ENCODE measurements around the gene ATP6V0E2.
"Not testable (repeated sequence)": the region's sequence is repeated elsewhere in the genome, so short reads cannot be mapped to it uniquely, and the experiment has no call there.

Gene ATP6V0E2

DNA sequence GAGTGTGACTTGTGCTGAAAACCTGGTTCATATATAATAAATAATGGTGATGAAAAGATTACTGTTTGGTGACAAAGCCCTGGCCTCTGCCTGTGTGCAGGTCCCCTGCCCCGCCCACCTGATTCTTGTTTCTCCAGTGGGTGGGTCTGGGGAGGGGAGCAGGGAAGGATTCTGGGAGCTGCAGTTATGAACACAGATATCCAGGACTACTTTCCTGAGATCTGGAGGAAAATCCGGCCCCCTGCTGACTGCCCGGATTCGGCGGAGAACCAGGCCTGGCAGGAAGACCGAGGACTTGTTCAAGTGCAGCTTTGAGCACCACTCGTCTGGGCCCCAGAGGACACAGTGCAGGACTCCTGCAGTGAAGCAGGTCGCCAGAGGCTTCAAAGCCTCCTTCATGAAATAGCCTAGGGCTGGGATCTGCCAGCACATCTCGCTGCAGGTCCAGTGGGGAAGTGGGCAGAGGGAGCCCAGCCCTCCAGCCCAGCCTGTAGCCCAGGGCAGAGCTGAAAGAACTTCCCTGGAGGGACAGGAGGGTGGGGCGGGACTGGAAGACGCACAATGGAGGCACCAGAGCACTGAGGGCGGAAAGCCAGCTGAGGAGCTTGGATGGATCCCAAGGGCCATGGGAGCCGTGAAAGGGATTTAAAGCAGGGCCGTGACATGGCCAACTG, 7.0 kb downstream of the ATP6V0E2 start:
- no peak for DNase-seq

DNA sequence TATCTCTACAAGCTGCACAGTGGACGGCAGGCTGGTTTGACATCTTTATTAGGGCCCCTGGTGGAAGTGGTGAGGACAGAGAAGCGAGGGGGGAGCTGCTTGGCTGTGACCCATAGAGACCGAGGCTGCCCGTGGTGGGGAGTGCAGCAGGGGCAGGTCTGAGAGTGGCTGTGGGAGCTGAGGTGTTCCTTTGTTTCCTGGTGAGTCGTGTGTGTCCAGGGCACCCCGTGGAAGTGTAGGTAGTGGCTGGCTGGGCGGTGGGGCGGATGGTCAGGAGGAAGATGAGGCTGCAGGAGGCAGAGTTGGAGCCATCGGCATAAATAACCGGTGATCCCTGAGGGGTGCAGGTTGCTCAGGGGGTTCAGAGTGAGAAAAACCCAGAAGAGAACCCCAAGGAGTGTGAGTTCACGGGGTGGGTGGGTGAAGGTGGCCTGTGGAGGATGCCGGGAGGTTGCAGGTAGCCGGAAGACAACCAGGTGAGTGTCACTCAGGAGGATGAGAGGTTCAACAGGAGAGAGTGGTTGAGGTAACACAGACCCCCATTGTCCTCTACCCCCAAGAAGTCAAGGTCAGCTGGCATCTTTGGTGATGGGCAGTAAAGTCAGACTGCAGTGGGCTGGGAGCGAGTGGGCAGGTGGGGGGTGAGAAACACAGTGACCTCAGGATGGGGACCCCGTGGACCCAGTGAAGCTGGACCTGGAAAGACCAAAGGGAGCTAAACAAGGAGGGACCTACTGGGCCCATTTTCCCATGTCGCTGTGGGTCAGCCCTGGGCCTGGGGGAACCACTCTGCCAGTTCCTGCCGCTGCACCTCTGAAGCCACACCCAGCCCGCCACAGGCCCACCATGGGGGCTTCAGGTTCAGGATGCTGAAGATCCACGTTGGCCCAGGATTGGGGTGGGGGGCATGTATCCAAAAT, 7.8 kb downstream of the ATP6V0E2 start:
- DNase-seq: no peak

DNA sequence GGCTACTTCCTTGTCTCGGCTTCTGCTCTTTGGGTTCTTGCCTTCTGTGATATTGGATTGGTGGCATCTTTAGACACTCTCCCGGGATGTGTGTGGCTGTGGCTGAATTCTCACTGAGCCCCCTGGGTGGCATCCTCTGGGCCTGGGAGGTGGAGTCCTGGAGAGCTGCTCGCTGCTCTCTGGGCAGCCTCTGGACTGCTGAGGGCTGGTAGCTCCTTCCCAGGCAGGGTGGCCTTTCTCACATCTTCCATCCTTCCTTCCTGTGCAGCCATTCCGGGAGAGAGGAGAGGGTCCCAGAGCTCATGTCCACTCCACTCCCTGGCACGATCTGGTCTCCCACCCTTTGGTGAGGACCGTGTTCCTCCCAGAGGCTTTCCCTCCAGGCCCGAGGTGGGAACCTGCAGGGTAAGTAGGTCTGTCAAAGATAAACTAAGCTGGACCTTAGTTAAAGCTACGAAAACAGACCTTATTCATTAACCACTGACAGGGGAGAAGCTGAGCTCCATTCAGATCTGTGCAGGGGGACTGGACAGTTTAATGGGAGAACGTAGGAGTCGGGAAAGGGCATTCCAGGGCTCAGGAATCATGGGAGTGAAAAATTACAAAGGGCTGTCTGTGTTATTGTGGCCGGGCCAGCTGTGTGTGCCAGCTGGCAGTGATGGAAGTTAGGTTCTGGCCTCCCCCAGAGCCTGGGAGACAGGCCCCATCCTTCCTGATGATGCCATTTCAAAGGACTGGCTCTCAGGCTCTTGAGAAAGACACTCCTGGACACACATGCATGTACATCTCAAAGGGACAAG, 8.7 kb downstream of the ATP6V0E2 start:
- DNase-seq: no peak

DNA sequence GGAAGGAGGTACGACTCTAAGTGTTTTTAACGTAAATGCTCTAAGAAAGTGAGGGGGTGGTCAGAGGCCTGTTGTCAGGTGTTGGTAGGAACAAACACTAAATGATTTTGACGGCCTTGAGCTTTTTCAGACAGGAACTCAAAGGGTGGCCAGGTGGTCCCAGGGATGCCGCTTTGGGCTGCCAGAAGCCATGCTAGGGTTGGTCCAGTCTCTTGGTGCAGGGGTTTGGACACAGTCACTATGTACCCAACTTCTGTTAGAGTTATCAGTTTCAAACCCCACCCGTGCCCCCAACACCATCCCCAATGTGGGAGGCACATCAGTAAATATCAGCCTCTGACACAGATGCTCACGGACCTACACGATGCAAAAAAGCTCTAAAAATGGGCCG, 9.3 kb downstream of the ATP6V0E2 start:
- no peak for DNase-seq

DNA sequence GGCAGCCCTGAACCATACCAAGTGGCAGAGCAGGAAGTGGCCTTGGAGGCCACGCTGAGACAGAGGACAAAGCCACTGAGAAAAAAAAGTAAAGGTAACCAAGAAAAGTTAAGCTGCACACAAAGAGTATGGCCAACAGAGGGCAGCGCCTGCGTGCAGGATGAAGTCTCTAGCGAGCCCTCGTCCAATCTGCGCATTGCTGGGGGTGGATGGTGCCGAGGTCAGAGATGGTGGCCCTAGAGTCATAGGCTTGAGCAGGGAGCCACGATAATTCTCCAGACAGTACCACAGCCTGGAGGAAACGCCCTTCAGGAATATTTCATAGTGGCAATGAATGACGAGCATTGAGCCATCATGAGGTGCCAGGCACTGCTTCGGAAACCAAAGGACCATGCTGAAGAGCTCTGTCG, 9.7 kb downstream of the ATP6V0E2 start:
- DNase-seq: no peak

DNA sequence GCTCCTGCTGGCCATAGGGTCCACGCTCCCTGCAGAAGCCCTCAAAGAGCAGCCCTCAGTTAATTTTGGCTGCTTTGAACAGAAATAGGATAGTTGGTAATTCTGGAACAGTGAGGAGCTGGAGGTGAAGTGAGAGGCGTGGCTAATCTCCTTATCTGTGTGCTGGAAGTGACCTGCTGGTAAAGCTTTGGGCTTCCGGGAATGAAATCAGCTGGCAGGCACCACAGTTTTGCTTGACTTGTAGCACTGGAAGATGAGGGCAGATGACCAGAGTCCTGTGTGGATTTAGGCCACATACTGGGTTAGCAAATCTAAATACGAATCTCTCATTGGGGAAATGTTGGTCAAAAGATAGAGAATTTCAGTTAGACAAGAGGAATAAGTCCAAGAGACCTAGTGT, 10.2 kb downstream of the ATP6V0E2 start:
- no peak for DNase-seq

DNA sequence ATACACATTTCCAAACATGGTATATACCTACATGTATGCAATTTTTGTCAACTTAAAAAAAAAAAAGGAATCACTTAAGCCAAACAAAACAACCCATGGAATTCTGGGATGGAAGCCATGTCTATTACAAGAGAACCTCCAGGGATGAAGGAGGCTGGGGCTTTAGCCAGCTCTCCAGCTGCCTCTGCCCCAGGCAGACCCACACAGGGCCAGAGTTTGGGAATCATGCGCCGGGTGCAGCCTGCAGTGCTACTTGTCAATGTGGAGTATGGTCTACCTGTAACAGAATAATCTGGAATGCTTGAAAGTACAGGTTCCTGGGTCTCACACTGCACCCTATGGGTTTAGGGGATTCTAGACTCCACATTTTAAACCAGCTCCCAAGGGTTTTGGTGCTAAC, 10.8 kb downstream of the ATP6V0E2 start:
- no peak for DNase-seq

DNA sequence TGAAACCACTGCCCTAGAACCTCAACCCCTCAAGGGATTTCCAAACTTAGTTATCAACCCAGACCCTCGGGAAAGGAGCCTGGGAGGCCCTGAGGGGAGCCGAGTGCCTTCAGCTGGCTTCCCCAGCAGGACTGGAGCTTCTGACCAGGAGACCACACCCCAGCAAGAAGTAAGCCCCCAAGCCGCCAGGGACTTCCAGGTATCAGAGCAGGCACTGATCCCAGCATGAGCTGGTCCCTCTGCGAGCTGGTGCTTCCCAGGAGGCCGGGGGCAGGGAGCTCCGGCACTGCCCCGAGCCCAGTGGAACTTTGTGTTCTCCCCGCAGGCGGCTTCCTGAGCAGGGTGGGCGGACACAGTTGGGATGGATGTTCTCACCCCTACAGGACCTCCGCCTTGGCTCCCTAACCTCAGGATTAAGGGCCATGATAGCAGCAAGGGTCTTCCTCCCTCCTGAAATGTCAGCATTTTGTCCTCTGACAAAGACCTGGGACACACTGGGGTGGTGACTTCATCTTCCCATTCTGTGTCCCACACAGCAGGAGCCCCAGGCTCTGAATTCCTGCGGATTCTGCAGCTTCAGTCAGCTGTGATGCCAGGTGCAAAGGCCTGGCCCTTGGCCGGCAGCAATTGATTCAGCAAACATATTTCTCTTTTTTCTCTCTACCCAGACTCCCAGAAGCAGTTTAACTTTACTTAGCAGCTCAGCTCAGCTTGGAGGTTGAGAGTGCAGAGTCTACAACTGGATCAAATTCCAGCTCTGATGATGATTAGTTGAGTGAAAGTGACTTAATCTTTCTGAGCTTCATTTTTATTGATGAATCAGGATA, 11.6 kb downstream of the ATP6V0E2 start:
- no peak for DNase-seq

DNA sequence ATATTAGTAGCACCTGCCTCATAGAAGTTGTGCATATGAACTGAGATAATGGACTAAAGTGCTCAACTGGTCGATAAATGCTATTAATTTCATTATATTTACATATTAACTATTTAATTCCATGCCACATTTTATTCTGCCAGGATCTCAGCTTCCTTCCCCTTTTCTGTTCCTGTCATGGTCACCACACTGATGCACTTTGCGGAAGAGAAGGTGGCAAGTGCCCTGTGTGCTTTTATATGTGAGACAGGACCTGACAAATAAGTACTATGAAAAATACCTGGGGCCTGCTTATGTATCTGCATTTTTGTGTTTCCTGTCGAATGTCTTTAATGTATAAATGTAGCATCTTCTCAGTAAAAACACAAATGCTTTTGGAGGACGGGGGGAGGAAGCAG, 12.2 kb downstream of the ATP6V0E2 start:
- DNase-seq: no peak

DNA sequence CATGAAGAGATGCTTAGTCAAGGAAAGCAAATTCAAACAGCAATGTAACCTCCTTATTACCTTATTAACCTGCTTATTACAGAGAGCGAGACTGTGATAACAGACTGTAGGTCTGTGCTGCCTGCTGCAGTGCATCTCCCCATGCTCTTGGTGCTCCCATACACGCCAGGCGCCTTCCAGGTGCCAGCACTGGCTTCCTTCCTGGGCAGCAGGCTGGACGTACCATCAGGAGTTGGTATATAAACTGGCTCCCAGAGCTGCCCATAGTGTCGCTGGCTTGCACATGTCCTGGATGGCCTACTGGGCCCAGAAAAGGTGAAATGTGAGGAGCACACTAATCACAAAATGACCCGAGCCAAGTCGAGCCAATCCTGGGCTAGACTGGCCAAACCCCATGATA, 13.5 kb downstream of the ATP6V0E2 start:
- DNase-seq: no peak

DNA sequence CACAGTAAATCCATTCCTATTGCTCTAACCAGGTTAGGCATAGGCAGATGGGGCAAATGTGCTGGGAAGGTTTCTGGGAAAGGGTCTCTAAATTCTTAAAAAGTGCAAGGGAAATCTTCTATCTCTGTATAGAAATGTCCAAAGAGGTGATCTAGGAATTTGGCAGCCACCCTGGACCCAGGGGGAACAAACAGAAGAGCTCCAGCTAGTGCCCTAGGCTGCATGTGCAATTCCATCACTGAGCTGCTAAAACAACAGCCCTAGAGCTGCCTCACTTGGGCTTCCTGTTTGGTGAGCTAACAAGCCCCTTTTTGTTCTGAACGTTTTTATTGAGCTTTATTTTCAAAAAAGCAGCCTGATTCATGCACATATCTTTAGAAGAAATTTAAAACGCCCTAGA, 16.9 kb downstream of the ATP6V0E2 start:
- DNase-seq: not testable (repeated sequence)

DNA sequence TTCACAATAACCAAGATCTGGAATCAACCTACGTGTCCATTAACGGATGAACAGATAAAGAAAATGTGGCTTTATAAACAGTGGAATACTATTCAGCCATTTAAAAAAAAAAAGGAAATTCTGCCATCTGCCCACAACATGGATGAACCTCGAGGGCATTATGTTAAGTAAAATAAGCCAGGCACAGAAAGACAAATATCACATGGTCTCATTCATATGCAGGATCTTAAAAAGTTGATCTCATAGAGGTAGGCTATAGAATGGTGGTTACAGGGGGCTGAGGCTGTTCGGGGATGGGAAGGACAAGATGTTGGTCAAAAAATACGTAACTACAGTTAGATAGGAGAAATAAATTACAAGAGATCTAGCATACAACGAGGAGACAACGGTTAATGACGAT, 21.2 kb downstream of the ATP6V0E2 start:
- DNase-seq: not testable (repeated sequence)

DNA sequence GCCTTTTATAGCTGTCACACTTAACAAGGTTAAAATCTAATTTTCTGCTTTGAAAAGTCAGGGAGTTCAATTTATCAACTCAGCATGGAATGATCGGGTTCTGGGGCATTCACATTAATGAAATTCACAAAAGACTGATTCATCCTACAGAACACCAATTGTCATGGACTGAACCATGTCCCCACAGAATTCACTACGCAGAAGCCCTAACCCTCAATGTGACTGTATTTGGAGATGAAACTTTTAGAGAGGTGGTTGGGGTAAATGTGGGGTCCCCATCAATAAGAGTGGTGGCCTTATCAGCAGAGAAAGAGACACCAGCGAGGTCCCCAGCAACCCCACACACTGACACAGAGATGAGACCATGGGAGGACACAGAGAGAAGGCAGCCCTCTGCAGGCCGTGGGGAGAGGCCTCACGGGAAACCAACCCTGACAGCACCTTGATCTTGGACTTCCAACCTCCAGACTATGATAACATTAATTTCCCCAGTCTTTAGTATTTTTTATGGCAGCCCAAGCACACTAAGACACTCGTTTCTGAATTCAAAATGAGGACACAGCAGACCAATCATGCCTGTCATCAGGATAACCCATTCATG, 34.1 kb downstream of the ATP6V0E2 start:
- not testable (repeated sequence) for DNase-seq

DNA sequence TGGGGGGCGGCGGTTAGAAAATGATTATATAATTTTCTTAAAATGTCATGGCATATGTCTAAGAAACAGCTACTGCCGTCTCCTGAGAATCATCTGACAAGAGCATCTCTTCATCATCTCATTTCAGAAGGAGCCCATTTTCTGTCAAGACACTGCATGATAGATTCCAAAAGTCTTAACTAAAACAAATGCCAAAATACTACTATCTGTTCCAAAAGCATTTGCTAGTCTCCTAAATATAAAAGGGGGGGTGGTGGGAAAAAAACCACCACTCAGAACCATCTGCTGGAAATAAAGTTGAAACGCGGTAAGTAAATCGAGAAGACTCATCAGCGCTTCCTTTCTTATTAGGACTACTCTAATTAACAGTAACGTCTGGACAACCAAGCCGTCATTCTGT, 36.5 kb downstream of the ATP6V0E2 start:
- not testable (repeated sequence) for DNase-seq

DNA sequence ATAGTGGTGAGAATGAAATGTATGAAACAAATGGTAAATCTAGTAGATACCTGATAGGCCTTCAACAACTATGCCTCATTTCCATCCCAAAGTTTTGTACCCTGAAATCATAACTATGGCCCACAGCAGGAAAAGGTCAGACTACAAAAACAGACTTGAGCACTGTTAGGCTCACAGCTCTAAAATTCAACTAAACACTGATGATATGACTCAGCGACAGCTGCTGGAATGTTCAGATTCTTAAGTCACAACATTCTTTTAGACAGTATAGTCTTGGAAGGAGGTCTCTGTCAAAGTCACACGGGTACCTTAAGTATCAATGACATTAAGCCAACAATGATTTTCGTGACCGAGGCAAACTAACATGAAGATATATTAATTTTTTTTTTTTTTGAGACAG, 38.4 kb downstream of the ATP6V0E2 start:
- not testable (repeated sequence) for DNase-seq

DNA sequence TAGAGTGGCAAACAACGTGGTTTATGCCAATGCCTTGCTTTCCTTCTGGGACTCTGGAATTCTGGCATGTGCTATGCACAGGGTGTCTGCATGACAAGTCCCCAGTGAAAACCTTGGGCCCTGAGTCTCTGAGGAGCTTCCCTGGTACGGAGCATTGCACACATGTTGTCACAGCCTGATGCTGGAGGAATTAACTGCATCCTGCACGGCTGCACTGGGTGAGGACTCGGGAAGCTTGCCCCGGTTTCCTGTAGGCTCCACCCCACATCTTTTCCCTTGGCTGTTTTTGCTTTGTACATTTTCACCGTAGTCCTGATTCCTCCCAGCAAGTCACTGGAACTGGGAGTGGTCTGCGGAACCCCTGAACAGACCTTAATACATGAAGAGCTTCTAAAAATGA, 52.6 kb downstream of the ATP6V0E2 start:
- DNase-seq: not testable (repeated sequence)
